HCEC 1CT (cell line): ENCODE results near the gene SMDT1.
"Not testable (repeated sequence)": the region's sequence is repeated elsewhere in the genome, so short reads cannot be mapped to it uniquely, and the experiment has no call there.

Experiments used
- DNase-seq: peaks from one replicate; pipeline ENCODE4 v3.0.0-alpha.2; 2017

SMDT1 gene

DNA sequence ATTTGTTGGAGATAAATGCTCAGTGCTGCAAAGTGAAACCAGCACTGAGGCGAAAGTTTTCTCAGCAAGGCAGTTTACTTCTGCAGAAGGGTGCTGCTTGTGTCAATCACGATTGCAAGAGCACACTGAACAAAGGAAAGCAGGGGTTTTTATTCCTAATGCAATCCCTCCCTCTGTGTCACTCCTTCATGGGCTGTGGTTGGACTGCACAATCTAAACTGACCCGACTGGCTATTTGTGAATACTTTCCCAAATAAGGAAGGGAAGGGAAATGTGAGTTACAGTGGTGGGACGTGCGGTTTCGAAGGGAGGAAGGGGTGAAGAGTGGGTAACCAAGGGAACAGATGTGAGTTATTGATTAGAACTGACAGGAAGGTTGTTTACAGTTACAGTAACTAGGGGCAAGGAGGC lies 35.9 kb downstream of the SMDT1 start:
- DNase-seq = not testable (repeated sequence)

GRCh38 chr22:42116848-42117424 lies 37.4 kb downstream of the SMDT1 start:
- DNase-seq = no peak

GRCh38 chr22:42120231-42121021 lies 40.9 kb downstream of the SMDT1 start:
- not testable (repeated sequence) for DNase-seq

DNA sequence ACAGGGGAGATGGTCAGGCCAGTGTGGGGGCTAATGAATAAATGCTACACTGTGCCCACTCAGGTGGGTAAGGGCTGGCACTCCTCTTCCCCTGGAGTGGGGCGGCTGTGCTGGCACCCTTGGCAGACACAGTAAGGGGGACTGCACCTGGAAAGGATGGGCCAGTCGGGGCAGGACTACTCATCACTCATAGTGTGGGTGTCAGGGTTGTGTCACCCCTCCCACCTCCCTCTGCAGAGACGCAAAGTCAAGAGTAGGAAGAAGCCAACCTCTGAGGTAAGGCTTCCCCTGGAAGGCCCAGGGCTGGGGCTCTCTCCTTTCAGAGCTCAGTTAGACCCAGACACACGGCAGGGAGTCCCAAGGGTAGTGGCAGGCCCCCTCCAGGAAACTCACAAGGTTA lies 44.0 kb downstream of the SMDT1 start:
- not testable (repeated sequence) for DNase-seq

GRCh38 chr22:42127606-42128005 lies 48.1 kb downstream of the SMDT1 start:
- no peak for DNase-seq

DNA sequence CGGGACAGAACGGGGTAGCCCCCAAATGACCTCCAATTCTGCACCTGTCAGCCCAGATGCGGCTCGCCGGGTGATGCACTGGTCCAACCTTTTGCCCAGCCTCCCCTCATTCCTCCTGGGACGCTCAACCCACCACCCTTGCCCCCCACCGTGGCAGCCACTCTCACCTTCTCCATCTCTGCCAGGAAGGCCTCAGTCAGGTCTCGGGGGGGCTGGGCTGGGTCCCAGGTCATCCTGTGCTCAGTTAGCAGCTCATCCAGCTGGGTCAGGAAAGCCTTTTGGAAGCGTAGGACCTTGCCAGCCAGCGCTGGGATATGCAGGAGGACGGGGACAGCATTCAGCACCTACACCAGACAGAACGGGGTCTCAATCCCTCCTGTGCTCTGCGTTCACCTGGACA lies 48.5 kb downstream of the SMDT1 start:
- not testable (repeated sequence) for DNase-seq

GRCh38 chr22:42128776-42129694 lies 49.5 kb downstream of the SMDT1 start:
- not testable (repeated sequence) for DNase-seq

- DNase-seq = not testable (repeated sequence)
Measured at GRCh38 chr22:42130182-42130581, 50.7 kb downstream of the SMDT1 start.

- DNase-seq = not testable (repeated sequence)
Measured at GRCh38 chr22:42130639-42131431, 51.3 kb downstream of the SMDT1 start, which contains the start of gene CYP2D6. Gene CYP2D6, minus strand, starts transcription at chr22:42130810. Its CDS starts 19 bp downstream, at chr22:42130791.

GRCh38 chr22:42131562-42131961 lies 52.1 kb downstream of the SMDT1 start:
- no peak for DNase-seq

- DNase-seq = no peak
Measured at GRCh38 chr22:42132457-42132856, 53.0 kb downstream of the SMDT1 start.
